IMR-90 (cell line): ENCODE measurements around the gene RHPN2. TPM values are rescaled to one million over a fixed set of nuclear protein-coding genes. Genes with fewer than 3 reads are reported as not detected.

Source experiments
- ATAC-seq: fragments of 200-7000 bp; cut with Tn5 transposase; 2 replicates; pipeline ENCODE4 v1.9.1; 2020; ENCODE audit warnings: low read depth, mild to moderate bottlenecking, moderate library complexity
- BruUV-seq: library from RNA; stranded (reverse); fragments of 400-500 nt; replicated peaks from 2 replicates; lab custom pipeline; 2021; lab: Mats Ljungman, UMichigan
- CTCF ChIA-PET: fragments of 300-600 bp; formaldehyde crosslinking; extraction: SDS; loops from one replicate; lab custom pipeline; 2021; ENCODE audit warnings: antibody characterized with exemption; lab: Yijun Ruan, JAX
- POLR2A ChIA-PET: fragments of 300-600 bp; sonication (Branson Sonifier 250); formaldehyde crosslinking; loops from one replicate; lab custom pipeline; 2022; ENCODE audit warnings: antibody characterized with exemption; ENCODE audit not compliant: unreplicated experiment; lab: Charles Lee
- DNase-seq: peaks from one replicate; pipeline ENCODE4 v3.0.0; 2013
- H2AFZ ChIP-seq: replicated peaks from 2 replicates; pipeline ENCODE3; 2013; ENCODE audit warnings: low read length, mild to moderate bottlenecking; ENCODE audit not compliant: poor library complexity
- H2AK5ac ChIP-seq: 2 replicates; pipeline ENCODE4 v1.6.1; 2013; ENCODE audit warnings: low read depth, low read length, inconsistent platforms
- H2AK9ac ChIP-seq: replicated peaks from 2 replicates; pipeline ENCODE3; 2013; ENCODE audit warnings: mild to moderate bottlenecking, low read depth, low read length, moderate library complexity; ENCODE audit not compliant: poor library complexity
- H2BK120ac ChIP-seq: 2 replicates; pipeline ENCODE4 v1.6.1; 2013; ENCODE audit warnings: low read depth, low read length, inconsistent platforms
- H2BK15ac ChIP-seq: 3 replicates; pipeline ENCODE4 v1.6.1; 2013; ENCODE audit warnings: low read depth, low read length, inconsistent platforms
- H2BK20ac ChIP-seq: 2 replicates; pipeline ENCODE4 v1.6.1; 2013; ENCODE audit warnings: low read depth, mild to moderate bottlenecking, inconsistent platforms, low read length, moderate library complexity
- H2BK5ac ChIP-seq: 2 replicates; pipeline ENCODE4 v1.6.1; 2013; ENCODE audit warnings: mild to moderate bottlenecking, low read depth, low read length, inconsistent platforms; ENCODE audit not compliant: poor library complexity, severe bottlenecking
- H3K14ac ChIP-seq: replicated peaks from 2 replicates; pipeline ENCODE4 v1.6.1; 2013; ENCODE audit warnings: low read depth, low read length, inconsistent platforms
- H3K18ac ChIP-seq: 2 replicates; pipeline ENCODE4 v1.6.1; 2013; ENCODE audit warnings: low read depth, low read length, control low read depth
- H3K23ac ChIP-seq: 2 replicates; pipeline ENCODE4 v1.6.1; 2013; ENCODE audit warnings: low read depth, low read length, inconsistent platforms
- H3K27ac ChIP-seq: 2 replicates; pipeline ENCODE4 v1.5.1; 2013; ENCODE audit warnings: mild to moderate bottlenecking, control low read depth, low read length; ENCODE audit not compliant: insufficient read depth
- H3K27me3 ChIP-seq: 2 replicates; pipeline ENCODE4 v1.6.1; 2013; ENCODE audit warnings: low read length; ENCODE audit not compliant: control insufficient read depth, insufficient read depth
- H3K36me3 ChIP-seq: 2 replicates; pipeline ENCODE4 v1.6.1; 2013; ENCODE audit warnings: low read length, mixed read lengths; ENCODE audit not compliant: control insufficient read depth, insufficient read depth
- H3K4ac ChIP-seq: 2 replicates; pipeline ENCODE4 v1.6.1; 2013; ENCODE audit warnings: low read depth, low read length, inconsistent platforms
- H3K4me1 ChIP-seq: 2 replicates; pipeline ENCODE4 v1.6.1; 2013; ENCODE audit warnings: low read length, mixed read lengths; ENCODE audit not compliant: control insufficient read depth, insufficient read depth
- H3K4me2 ChIP-seq: 2 replicates; pipeline ENCODE4 v1.6.1; 2013; ENCODE audit warnings: low read depth, mild to moderate bottlenecking, control low read depth, low read length, moderate library complexity
- H3K4me3 ChIP-seq: 2 replicates; pipeline ENCODE4 v1.5.1; 2013; ENCODE audit warnings: low read depth, mild to moderate bottlenecking, control low read depth, low read length, moderate library complexity; ENCODE audit not compliant: insufficient read depth
- H3K56ac ChIP-seq: 2 replicates; pipeline ENCODE4 v1.6.1; 2013; ENCODE audit warnings: low read length, inconsistent platforms; ENCODE audit not compliant: insufficient read depth; ENCODE audit errors: extremely low read depth
- H3K79me1 ChIP-seq, 2 experiments: 2 replicates each; pipeline ENCODE4 v1.6.1; 2013; ENCODE audit warnings: low read length in 2 of 2, inconsistent platforms in 1 of 2, low read depth in 1 of 2
- H3K9ac ChIP-seq: 2 replicates; pipeline ENCODE4 v1.6.1; 2013; ENCODE audit warnings: low read depth, low read length, control low read depth
- H3K9me1 ChIP-seq: 2 replicates; pipeline ENCODE4 v1.6.1; 2013; ENCODE audit warnings: low read length, inconsistent platforms; ENCODE audit not compliant: insufficient read depth
- H3K9me3 ChIP-seq: 2 replicates; pipeline ENCODE4 v1.6.1; 2013; ENCODE audit warnings: low read length; ENCODE audit not compliant: control insufficient read depth, insufficient read depth
- H4K20me1 ChIP-seq: 2 replicates; pipeline ENCODE4 v1.6.1; 2013; ENCODE audit warnings: low read length, inconsistent platforms; ENCODE audit not compliant: insufficient read depth
- H4K5ac ChIP-seq: 2 replicates; pipeline ENCODE4 v1.6.1; 2013; ENCODE audit warnings: mild to moderate bottlenecking, low read depth, low read length, control low read depth
- H4K8ac ChIP-seq, 2 experiments: 2 replicates each; pipeline ENCODE4 v1.6.1; 2013; ENCODE audit warnings: low read depth in 2 of 2, low read length in 2 of 2, control low read depth in 1 of 2, inconsistent platforms in 1 of 2
- H4K91ac ChIP-seq: 2 replicates; pipeline ENCODE4 v1.6.1; 2013; ENCODE audit warnings: low read depth, low read length, inconsistent platforms; ENCODE audit not compliant: insufficient read depth
- MAFK ChIP-seq: IDR thresholded peaks from 2 replicates; pipeline ENCODE4 v1.6.1; 2012; ENCODE audit warnings: low read depth, low read length, improper control_type of control experiment
- NFE2L2 ChIP-seq: fragments of 150-350 bp; IDR thresholded peaks from 2 replicates; pipeline ENCODE4 v1.6.1; 2016; ENCODE audit warnings: low read depth, mild to moderate bottlenecking, low read length
- RCOR1 ChIP-seq: IDR thresholded peaks from 2 replicates; pipeline ENCODE4 v1.6.1; 2012; ENCODE audit warnings: mild to moderate bottlenecking, low read length, improper control_type of control experiment; ENCODE audit not compliant: insufficient replicate concordance
- SMC3 ChIP-seq: fragments of 150-350 bp; IDR thresholded peaks from 2 replicates; pipeline ENCODE4 v1.6.1; 2016; ENCODE audit warnings: low read depth, mild to moderate bottlenecking, antibody characterized with exemption, low read length, moderate library complexity
- USF2 ChIP-seq: fragments of 150-350 bp; IDR thresholded peaks from 2 replicates; pipeline ENCODE4 v1.6.1; 2017; ENCODE audit warnings: mild to moderate bottlenecking, antibody characterized with exemption, low read length, low read depth
- WGBS, 2 experiments: methylation state at CpG; one replicate each; pipeline versions ENCODE4 v1.1.5 to v1.1.7; 2013; ENCODE audit warnings: missing lambda C conversion rate in 2 of 2; ENCODE audit not compliant: insufficient read length in 1 of 2; ENCODE audit errors: extremely low coverage in 2 of 2; 5-methylcytosine and 5-hydroxymethylcytosine counted together
- dilution Hi-C: fragments of 300-500 bp; cut with HindIII; formaldehyde crosslinking; loops from one replicate; pipeline ENCODE4 v1.14.3; 2018; ENCODE audit warnings: low sequenced_read_pairs; ENCODE audit not compliant: unreplicated experiment
- in situ Hi-C: fragments of 300-500 bp; cut with MboI; formaldehyde crosslinking; loops from 3 replicates; pipeline ENCODE4 v1.14.3; 2019; ENCODE audit warnings: low sequenced_read_pairs, inconsistent platforms, mixed read lengths
- intact Hi-C: fragments of 100-400 bp; cut with micrococcal nuclease; formaldehyde crosslinking; loops from 2 replicates; pipeline ENCODE4 v1.10.0; 2022
- polyA plus RNA-seq, 3 experiments: library from polyadenylated mRNA; depleted of rRNA; stranded (reverse); fragments of >200 nt; gene quantifications; 2 replicates each; pipeline ENCODE4 v1.2.3, GENCODE V29; 2012; ENCODE audit warnings: low replicate concordance in 1 of 3
- total RNA-seq: library from RNA; depleted of rRNA; stranded (reverse); fragments of >200 nt; gene quantifications from 2 replicates; pipeline ENCODE4 v1.2.3, GENCODE V29; 2012

RHPN2 gene
- total and polyA plus RNA-seq, 2 of the 4 experiments (the other 2 are of a cell fraction): 2.3 to 4.0 TPM

GRCh38 chr19:33086955-33087354 lies 22.3 kb upstream of the RHPN2 start:
- in situ Hi-C loops: no loop called here

More at GRCh38 chr19:33086955-33087354, 22.3 kb upstream of the RHPN2 start:
- no peak overlapping the region for H3K14ac ChIP-seq
- DNase-seq: no peak
- intact Hi-C loops (loop anchor here (10.0 kb wide), 1 partner anchor 502 kb away; the partner anchor contains the start of gene PDCD5), dilution Hi-C loops (no loop called here)
- H3K9me1 ChIP-seq: peaks cover 7% of the 10 kb centered on the region
- no peak overlapping the region for H2BK20ac ChIP-seq
- ChIA-PET POLR2A (no interaction called here), CTCF (no interaction called here)
- peaks cover 16% of the 10 kb centered on the region for H3K36me3 ChIP-seq
- no peak overlapping the region for H3K9ac ChIP-seq
- H3K4me2 ChIP-seq: no peak overlapping the region
- H3K23ac ChIP-seq: no peak overlapping the region
- H3K4me3 ChIP-seq: no peak overlapping the region
- H2BK120ac ChIP-seq: no peak overlapping the region
- H3K27ac ChIP-seq: no peak overlapping the region
- H4K91ac ChIP-seq: no peak overlapping the region
- H3K9me3 ChIP-seq: no peaks in the 10 kb centered on the region
- no peak overlapping the region for H2AK9ac ChIP-seq
- no peak overlapping the region for H3K4ac ChIP-seq
- H3K56ac ChIP-seq: no peak overlapping the region
- no peak for ATAC-seq
- no peak overlapping the region for H2BK15ac ChIP-seq
- no peaks in the 10 kb centered on the region for H4K20me1 ChIP-seq
- TF ChIP-seq RCOR1 (no peak), NFE2L2 (no peak), MAFK (no peak), SMC3 (no peak), USF2 (no peak)
- no CpG with 5 or more reads among the region's 1 CpG for WGBS, 2 experiments
- no peak overlapping the region for H3K18ac ChIP-seq
- H3K27me3 ChIP-seq: no peaks in the 10 kb centered on the region
- H2AFZ ChIP-seq: no peak overlapping the region
- H3K4me1 ChIP-seq: peaks cover 2% of the 10 kb centered on the region; the same call in 1 of the 2 replicates
- peaks cover 2 to 11% of the 10 kb centered on the region in 2 experiments; a peak in 3 of 4 replicates for H3K79me1 ChIP-seq
- H2BK5ac ChIP-seq: no peak overlapping the region
- H4K8ac ChIP-seq: no peak overlapping the region
- no TSS peak for BruUV-seq
- H4K5ac ChIP-seq: no peak overlapping the region
- H2AK5ac ChIP-seq: no peak overlapping the region
